ENCODE measurements around the gene REG1A.

Gene REG1A

DNA sequence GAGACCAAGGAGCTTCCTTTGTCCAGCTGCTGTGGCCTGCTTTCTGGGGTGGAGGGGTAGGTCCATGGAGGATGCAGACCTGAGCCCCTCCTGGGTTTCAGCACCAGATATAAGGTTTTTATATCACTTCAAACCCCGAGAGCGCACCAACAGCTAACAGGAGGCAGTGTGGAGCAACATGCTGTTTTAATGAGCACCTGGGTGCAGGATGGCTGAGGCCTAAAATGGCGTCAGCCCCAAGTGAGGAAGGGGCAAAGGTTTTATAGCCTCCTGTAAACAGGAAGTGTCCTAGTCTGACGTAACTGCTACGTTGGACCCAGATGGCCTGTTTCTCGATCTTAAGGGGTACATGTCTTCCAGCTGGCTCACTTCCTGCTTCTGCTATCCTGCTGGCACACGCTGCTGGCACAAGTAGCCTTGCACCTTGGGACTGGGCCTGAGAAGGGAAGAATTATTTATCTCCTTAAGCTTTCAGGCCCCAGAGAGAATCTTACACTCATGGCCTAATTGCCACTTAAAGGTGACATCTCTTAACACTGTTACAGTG, 21.1 kb upstream of the REG1A start:
- H3K27ac ChIP-seq (ENCODE audit: low read length), result no peak overlapping the region
- H3K9ac ChIP-seq (ENCODE audit: low read length in 2 of 2), result no peak overlapping the region
- H3K4me1 ChIP-seq (ENCODE audit: control insufficient read depth, insufficient read depth, low read length), result no peaks in the 10 kb centered on the region
- peaks cover 0 to 3% of the 10 kb centered on the region in 2 donors for H3K9me3 ChIP-seq (ENCODE audit: control insufficient read depth in 2 of 2, low read length in 2 of 2)
- no peaks in the 10 kb centered on the region for H3K27me3 ChIP-seq (ENCODE audit: control insufficient read depth in 1 of 2, insufficient read depth in 2 of 2, low read length in 2 of 2)
- no peak overlapping the region for H3K4me3 ChIP-seq (ENCODE audit: low read length in 2 of 2)
- H3K36me3 ChIP-seq (ENCODE audit: control insufficient read depth in 2 of 2, insufficient read depth in 2 of 2, low read length in 2 of 2), result no peaks in the 10 kb centered on the region

DNA sequence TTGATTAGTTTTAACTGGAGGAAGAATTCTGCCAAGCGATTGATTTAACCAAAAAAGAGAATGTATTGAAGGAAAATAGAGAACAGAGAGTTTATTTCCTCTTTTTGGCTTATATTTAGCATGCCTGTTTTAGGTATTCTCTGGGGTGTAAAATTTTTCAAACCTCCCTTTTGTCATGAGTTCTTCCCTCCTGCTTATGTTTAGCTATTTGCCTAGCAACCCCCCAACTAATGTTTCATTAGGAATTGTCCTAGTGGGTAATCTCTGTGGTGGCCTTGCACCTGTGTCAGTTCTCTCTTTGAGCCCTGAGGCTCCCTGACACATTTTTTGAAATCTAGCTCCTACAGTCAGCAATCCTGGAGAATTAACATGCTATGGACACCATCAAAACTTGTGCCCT, 20.0 kb upstream of the REG1A start:
- H3K27ac ChIP-seq (ENCODE audit: low read length), result no peak overlapping the region
- H3K4me3 ChIP-seq (ENCODE audit: low read length in 2 of 2), result no peak overlapping the region
- H3K4me1 ChIP-seq (ENCODE audit: control insufficient read depth, insufficient read depth, low read length), result no peaks in the 10 kb centered on the region
- H3K36me3 ChIP-seq (ENCODE audit: control insufficient read depth in 2 of 2, insufficient read depth in 2 of 2, low read length in 2 of 2), result no peaks in the 10 kb centered on the region
- H3K27me3 ChIP-seq (ENCODE audit: control insufficient read depth in 1 of 2, insufficient read depth in 2 of 2, low read length in 2 of 2), result no peaks in the 10 kb centered on the region
- H3K9ac ChIP-seq (ENCODE audit: low read length in 2 of 2), result no peak overlapping the region
- peaks cover 0 to 3% of the 10 kb centered on the region in 2 donors for H3K9me3 ChIP-seq (ENCODE audit: control insufficient read depth in 2 of 2, low read length in 2 of 2)

DNA sequence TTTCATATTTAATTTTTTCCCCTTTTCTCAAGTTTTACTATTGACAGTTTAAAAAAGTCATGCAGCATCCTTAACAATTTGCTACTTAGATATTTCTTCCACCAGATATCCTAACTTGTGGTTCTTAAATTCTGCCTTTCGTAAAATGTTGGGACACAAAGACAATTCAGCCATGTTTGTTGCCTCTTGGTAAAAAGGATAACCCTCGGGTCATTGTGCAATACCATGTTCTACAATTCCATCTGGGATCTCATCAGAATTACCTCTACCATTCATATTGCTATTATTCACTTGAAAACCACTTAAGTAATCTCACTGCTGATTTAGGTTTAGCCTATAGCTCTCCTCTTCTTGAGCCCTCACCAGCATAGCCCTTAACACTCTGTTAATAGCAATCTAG, 19.3 kb upstream of the REG1A start:
- H3K9ac ChIP-seq (ENCODE audit: low read length in 2 of 2), result no peak overlapping the region
- no peak overlapping the region for H3K27ac ChIP-seq (ENCODE audit: low read length)
- H3K4me1 ChIP-seq (ENCODE audit: control insufficient read depth, insufficient read depth, low read length), result no peaks in the 10 kb centered on the region
- H3K9me3 ChIP-seq (ENCODE audit: control insufficient read depth in 2 of 2, low read length in 2 of 2), result peaks cover 0 to 3% of the 10 kb centered on the region in 2 donors
- no peaks in the 10 kb centered on the region for H3K36me3 ChIP-seq (ENCODE audit: control insufficient read depth in 2 of 2, insufficient read depth in 2 of 2, low read length in 2 of 2)
- H3K27me3 ChIP-seq (ENCODE audit: control insufficient read depth in 1 of 2, insufficient read depth in 2 of 2, low read length in 2 of 2), result no peaks in the 10 kb centered on the region
- no peak overlapping the region for H3K4me3 ChIP-seq (ENCODE audit: low read length in 2 of 2)

DNA sequence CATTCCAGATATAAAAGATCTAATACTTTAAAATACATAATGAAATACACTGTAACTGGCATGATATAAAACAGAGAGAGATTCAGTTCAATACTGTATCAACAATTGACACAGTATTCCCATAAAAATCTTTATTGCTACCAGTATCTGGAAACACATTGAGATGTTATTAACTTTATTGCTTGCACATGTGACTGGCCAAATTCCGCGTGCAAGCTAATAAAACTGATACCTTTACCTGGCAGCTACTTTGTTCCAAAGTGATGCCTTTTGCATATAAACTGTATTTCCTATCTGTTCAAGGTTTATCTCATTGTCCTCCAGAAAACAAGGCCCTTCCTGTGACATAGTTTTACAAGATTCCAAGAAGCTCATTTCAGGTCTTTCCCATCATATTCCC, 17.1 kb upstream of the REG1A start:
- Histone ChIP-seq H3K36me3 (ENCODE audit: control insufficient read depth in 2 of 2, insufficient read depth in 2 of 2, low read length in 2 of 2) (no peaks in the 10 kb centered on the region), H3K4me1 (ENCODE audit: control insufficient read depth, insufficient read depth, low read length) (no peaks in the 10 kb centered on the region), H3K9me3 (ENCODE audit: control insufficient read depth in 2 of 2, low read length in 2 of 2) (no peaks in the 10 kb centered on the region), H3K27me3 (ENCODE audit: control insufficient read depth in 1 of 2, insufficient read depth in 2 of 2, low read length in 2 of 2) (no peaks in the 10 kb centered on the region), H3K4me3 (ENCODE audit: low read length in 2 of 2) (no peak overlapping the region), H3K27ac (ENCODE audit: low read length) (no peak overlapping the region), H3K9ac (ENCODE audit: low read length in 2 of 2) (no peak overlapping the region)

DNA sequence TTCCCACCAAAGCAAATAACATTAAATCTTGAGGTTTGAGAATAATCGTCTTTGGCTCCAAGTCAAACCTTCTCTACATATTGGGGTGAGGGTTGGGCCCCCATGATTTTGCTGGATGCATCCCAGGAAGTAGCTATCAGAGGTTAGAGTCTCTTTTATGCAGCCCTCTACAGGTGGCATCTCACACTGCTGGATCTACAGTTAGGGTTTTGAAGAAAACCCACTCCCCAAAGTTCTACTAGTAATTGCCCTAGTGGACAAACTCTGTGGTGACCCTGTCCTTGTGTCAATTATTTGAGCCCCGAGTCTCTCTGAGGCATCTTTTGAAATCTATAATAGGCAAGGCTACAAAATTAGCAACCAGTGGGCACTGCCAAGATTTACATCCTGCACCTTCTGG, 15.0 kb upstream of the REG1A start:
- no peaks in the 10 kb centered on the region for H3K4me1 ChIP-seq (ENCODE audit: control insufficient read depth, insufficient read depth, low read length)
- no peak overlapping the region for H3K27ac ChIP-seq (ENCODE audit: low read length)
- no peaks in the 10 kb centered on the region for H3K9me3 ChIP-seq (ENCODE audit: control insufficient read depth in 2 of 2, low read length in 2 of 2)
- no peak overlapping the region for H3K9ac ChIP-seq (ENCODE audit: low read length in 2 of 2)
- no peaks in the 10 kb centered on the region for H3K36me3 ChIP-seq (ENCODE audit: control insufficient read depth in 2 of 2, insufficient read depth in 2 of 2, low read length in 2 of 2)
- no peak overlapping the region for H3K4me3 ChIP-seq (ENCODE audit: low read length in 2 of 2)
- H3K27me3 ChIP-seq (ENCODE audit: control insufficient read depth in 1 of 2, insufficient read depth in 2 of 2, low read length in 2 of 2), result no peaks in the 10 kb centered on the region

DNA sequence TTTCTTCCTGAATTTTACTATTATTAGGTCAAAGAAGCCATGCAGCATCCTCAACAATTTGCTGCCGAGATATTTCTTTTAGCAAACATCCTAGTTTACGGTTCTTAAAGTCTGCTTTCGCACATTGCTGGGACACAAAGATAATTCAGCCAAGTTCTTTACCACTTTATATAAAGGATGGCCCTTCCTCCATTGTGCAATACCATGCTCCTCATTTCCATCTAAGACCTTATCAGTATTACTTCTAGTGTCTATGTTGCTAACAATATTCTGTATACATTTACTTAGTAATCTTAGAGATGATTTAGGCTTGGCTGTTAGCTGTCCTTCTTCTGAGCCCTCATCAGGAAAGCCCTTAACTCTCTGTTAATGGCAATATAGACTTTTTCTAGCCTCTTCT, 8.0 kb upstream of the REG1A start:
- Histone ChIP-seq H3K27me3 (ENCODE audit: control insufficient read depth in 1 of 2, insufficient read depth in 2 of 2, low read length in 2 of 2) (no peaks in the 10 kb centered on the region), H3K36me3 (ENCODE audit: control insufficient read depth in 2 of 2, insufficient read depth in 2 of 2, low read length in 2 of 2) (no peaks in the 10 kb centered on the region)

DNA sequence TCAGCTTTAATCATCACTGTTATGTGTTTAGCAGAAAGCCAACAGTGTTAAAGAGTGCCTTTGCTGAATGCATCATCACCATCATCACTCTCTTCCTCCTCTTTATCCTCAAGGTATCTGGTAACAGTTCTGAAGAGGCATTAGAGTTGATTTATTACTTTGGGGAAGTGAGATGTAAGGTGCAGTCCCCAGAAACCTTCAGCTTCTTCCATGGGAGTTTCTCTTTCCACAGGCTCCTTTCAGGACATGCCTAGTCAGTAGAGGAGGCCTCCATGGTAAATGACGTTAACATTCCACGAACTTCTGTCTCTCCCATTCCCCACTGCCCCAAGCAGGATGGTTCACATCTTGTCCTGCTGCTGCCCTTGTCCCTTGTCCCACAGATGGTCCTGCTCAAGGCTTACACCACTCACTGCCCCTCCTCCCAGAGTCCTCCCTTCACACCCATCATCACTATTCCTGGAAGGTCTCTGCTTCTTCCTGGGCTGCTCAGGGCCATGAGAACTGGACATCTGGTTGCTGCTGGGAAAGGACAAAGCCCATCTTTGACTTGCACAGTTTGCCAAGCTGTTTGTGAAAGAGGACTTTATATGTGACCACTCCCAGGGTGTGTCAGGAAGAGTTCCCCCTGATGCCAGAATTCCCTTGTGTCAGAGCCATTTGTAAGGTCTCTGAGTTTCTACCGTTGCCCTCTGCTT, 5.3 kb upstream of the REG1A start:
- no peaks in the 10 kb centered on the region for H3K36me3 ChIP-seq (ENCODE audit: control insufficient read depth in 2 of 2, insufficient read depth in 2 of 2, low read length in 2 of 2)
- H3K9me3 ChIP-seq (ENCODE audit: control insufficient read depth in 2 of 2, low read length in 2 of 2), result no peaks in the 10 kb centered on the region

More for the DNA sequence above, 8.0 kb upstream of the REG1A start:
- H3K9ac ChIP-seq (ENCODE audit: low read length in 2 of 2), result no peak overlapping the region
- no peak overlapping the region for H3K4me3 ChIP-seq (ENCODE audit: low read length in 2 of 2)
- no peaks in the 10 kb centered on the region for H3K4me1 ChIP-seq (ENCODE audit: control insufficient read depth, insufficient read depth, low read length)
- no peaks in the 10 kb centered on the region for H3K9me3 ChIP-seq (ENCODE audit: control insufficient read depth in 2 of 2, low read length in 2 of 2)
- no peak overlapping the region for H3K27ac ChIP-seq (ENCODE audit: low read length)

DNA sequence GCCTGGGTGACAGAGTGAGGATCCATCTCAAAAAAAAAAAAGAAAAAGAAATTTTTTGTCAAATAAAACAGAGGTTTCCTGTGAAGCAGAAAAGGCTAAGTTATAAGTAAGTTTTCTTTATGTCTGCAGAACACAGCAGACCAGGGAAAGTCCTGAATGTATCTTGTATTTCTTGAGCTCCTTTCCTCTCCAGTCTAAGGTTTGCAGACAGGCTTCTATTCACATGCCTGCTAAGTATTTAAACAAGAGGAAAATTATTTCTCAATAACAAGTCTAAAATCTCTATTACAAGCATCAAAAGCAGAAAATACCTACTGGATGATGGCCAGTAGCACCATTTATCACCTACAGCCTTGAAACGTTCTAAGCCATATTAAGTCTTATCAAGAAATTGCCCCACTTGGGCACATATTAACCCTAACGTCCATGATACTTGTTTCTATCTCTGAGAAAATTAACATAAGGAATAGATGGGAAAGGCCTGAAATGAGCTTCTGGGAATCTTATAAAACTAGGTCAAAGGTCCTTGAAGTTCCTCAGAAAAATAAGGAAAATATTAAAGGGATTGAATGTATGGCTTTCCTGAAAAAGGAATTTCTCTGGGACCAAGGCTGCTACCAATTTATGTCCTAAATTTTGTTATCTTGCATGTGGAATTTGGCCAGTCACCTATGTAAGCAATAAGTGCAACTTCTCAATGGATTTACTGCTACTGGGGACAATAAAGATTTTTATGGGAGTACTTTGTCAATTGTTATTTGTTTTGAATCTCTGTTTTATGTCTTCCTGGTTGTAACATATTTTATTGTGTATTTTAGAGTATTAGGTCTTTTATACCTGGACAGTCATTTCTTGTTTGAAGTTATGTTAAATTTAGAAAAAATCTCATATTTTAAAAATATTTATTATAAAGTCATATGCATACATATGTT, 3.0 kb upstream of the REG1A start:
- Histone ChIP-seq H3K27me3 (ENCODE audit: control insufficient read depth in 1 of 2, insufficient read depth in 2 of 2, low read length in 2 of 2) (no peaks in the 10 kb centered on the region), H3K36me3 (ENCODE audit: control insufficient read depth in 2 of 2, insufficient read depth in 2 of 2, low read length in 2 of 2) (no peaks in the 10 kb centered on the region), H3K9me3 (ENCODE audit: control insufficient read depth in 2 of 2, low read length in 2 of 2) (no peaks in the 10 kb centered on the region), H3K9ac (ENCODE audit: low read length in 2 of 2) (no peak overlapping the region), H3K4me1 (ENCODE audit: control insufficient read depth, insufficient read depth, low read length) (no peaks in the 10 kb centered on the region), H3K4me3 (ENCODE audit: low read length in 2 of 2) (no peak overlapping the region), H3K27ac (ENCODE audit: low read length) (no peak overlapping the region)

More for the DNA sequence above, 5.3 kb upstream of the REG1A start:
- H3K4me1 ChIP-seq (ENCODE audit: control insufficient read depth, insufficient read depth, low read length), result no peaks in the 10 kb centered on the region
- no peak overlapping the region for H3K4me3 ChIP-seq (ENCODE audit: low read length in 2 of 2)
- H3K9ac ChIP-seq (ENCODE audit: low read length in 2 of 2), result no peak overlapping the region
- no peaks in the 10 kb centered on the region for H3K27me3 ChIP-seq (ENCODE audit: control insufficient read depth in 1 of 2, insufficient read depth in 2 of 2, low read length in 2 of 2)
- H3K27ac ChIP-seq (ENCODE audit: low read length), result no peak overlapping the region

DNA sequence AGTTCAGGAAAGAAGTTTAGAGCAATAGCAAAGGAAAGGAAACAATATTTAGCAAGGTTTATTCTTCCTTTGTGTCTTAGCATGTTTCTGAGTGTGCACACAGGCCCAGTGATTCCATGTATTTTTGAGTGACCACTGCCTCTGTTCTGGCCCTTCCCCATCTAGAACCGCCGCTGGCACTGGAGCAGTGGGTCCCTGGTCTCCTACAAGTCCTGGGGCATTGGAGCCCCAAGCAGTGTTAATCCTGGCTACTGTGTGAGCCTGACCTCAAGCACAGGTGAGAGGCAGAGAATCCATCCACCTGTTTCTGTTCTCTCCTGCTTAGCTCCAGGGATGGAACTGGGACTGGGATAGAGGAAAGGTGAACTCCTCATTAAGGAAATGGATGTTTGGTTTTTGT, 2.4 kb downstream of the REG1A start:
- Histone ChIP-seq H3K9ac (ENCODE audit: low read length in 2 of 2) (no peak overlapping the region), H3K4me3 (ENCODE audit: low read length in 2 of 2) (no peak overlapping the region), H3K4me1 (ENCODE audit: control insufficient read depth, insufficient read depth, low read length) (no peaks in the 10 kb centered on the region), H3K36me3 (ENCODE audit: control insufficient read depth in 2 of 2, insufficient read depth in 2 of 2, low read length in 2 of 2) (no peaks in the 10 kb centered on the region), H3K27ac (ENCODE audit: low read length) (no peak overlapping the region), H3K27me3 (ENCODE audit: control insufficient read depth in 1 of 2, insufficient read depth in 2 of 2, low read length in 2 of 2) (no peaks in the 10 kb centered on the region), H3K9me3 (ENCODE audit: control insufficient read depth in 2 of 2, low read length in 2 of 2) (no peaks in the 10 kb centered on the region)

DNA sequence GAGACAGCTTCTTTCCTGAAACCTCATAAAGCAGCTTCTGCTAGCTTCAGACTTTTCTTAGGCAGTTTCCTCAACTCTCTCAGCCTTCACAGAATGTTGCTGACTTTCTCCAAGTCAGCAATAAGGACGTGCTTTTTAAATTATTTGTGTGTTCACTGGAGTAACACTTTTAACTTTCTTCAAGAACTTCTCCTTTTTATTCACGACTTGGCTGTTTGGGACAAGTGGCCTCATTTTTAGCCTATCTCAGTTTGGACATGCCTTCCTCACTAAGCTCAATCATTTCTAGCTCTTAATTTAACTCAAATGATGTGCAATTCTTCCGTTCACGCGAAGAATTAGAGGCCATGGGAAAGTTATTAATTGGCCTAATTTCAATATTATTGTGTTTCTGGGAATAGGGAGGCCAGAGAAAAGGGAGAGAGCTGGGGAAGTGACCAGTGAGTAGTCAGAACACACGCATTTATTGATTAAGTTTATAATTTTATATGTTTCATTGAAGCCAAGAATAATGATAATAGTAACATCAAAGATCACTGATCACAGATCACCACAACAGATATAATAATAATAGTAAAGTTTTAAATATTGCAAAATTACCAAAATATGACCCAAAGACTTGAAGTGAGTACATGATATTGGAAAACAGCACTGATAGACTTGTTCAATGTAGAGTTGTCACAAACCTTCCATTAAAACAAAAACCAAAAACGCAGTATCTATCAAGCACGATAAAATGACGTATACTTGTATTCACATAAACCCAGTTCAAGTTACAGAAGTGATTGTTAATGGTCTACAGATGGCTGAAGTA, 4.8 kb downstream of the REG1A start:
- H3K9me3 ChIP-seq (ENCODE audit: control insufficient read depth in 2 of 2, low read length in 2 of 2), result no peaks in the 10 kb centered on the region
- no peaks in the 10 kb centered on the region for H3K4me1 ChIP-seq (ENCODE audit: control insufficient read depth, insufficient read depth, low read length)
- H3K27me3 ChIP-seq (ENCODE audit: control insufficient read depth in 1 of 2, insufficient read depth in 2 of 2, low read length in 2 of 2), result no peaks in the 10 kb centered on the region
- H3K27ac ChIP-seq (ENCODE audit: low read length), result no peak overlapping the region
- no peak overlapping the region for H3K4me3 ChIP-seq (ENCODE audit: low read length in 2 of 2)
- H3K36me3 ChIP-seq (ENCODE audit: control insufficient read depth in 2 of 2, insufficient read depth in 2 of 2, low read length in 2 of 2), result no peaks in the 10 kb centered on the region
- H3K9ac ChIP-seq (ENCODE audit: low read length in 2 of 2), result no peak overlapping the region

Measured in stomach smooth muscle (tissue), 2 donors.